B cell (primary cell): ENCODE results near the gene PHKG2. TPM values are rescaled to one million over a fixed set of nuclear protein-coding genes. Genes with fewer than 3 reads are reported as not detected.

Experiments
- ATAC-seq: fragments of 200-7000 bp; cut with Tn5 transposase; one replicate; pipeline ENCODE4 v1.10.0; 2021; ENCODE audit warnings: low read depth, mild to moderate bottlenecking, moderate number of reproducible peaks, moderate library complexity
- CTCF ChIA-PET: fragments of 350-600 bp; sonication (Branson Sonifier 250); formaldehyde crosslinking; loops from one replicate; lab custom pipeline; 2021; ENCODE audit warnings: antibody characterized with exemption, inconsistent platforms; lab: Charles Lee
- POLR2A ChIA-PET: fragments of 350-600 bp; sonication (Branson Sonifier 250); formaldehyde crosslinking; loops from one replicate; lab custom pipeline; 2021; ENCODE audit warnings: antibody characterized with exemption; lab: Charles Lee
- DNase-seq: peaks from one replicate; pipeline ENCODE4 v3.0.0; 2013
- H2AFZ ChIP-seq: 2 replicates; pipeline ENCODE4 v1.6.1; 2012; ENCODE audit warnings: mild to moderate bottlenecking, low read depth, low read length; ENCODE audit not compliant: insufficient read depth, poor library complexity, severe bottlenecking
- H3K27ac ChIP-seq, 2 donors: 1 replicate in 1 of 2; 2 replicates in 1 of 2; pipeline ENCODE4 v1.5.1; 2012 to 2013; ENCODE audit warnings: low read length in 2 of 2, mild to moderate bottlenecking in 2 of 2, moderate library complexity in 1 of 2
- H3K27me3 ChIP-seq, 4 experiments: fragments of 200-600 bp in 1 of 4; sonication (generic) in 1 of 4; replicated peaks in 1 of 4; 1 replicate in 2 of 4; 2 replicates in 2 of 4; pipeline versions ENCODE4 v1.6.1 to v1.7.0; 2013 to 2016; ENCODE audit warnings: low read length in 3 of 4, mild to moderate bottlenecking in 2 of 4, mixed read lengths in 1 of 4, moderate library complexity in 1 of 4; ENCODE audit not compliant: insufficient read depth in 4 of 4, control insufficient read depth in 3 of 4; ENCODE audit errors: control extremely low read depth in 1 of 4
- H3K36me3 ChIP-seq, 2 experiments: replicated peaks in 1 of 2; 1 replicate in 1 of 2; 2 replicates in 1 of 2; pipeline versions ENCODE4 v1.6.1 to v1.7.1; 2013; ENCODE audit warnings: low read length in 1 of 2; ENCODE audit not compliant: insufficient read depth in 2 of 2, control insufficient read depth in 1 of 2; ENCODE audit errors: control extremely low read depth in 1 of 2, extremely low read depth in 1 of 2
- H3K4me1 ChIP-seq, 2 donors: fragments of 200-600 bp in 1 of 2; sonication (generic) in 1 of 2; 1 replicate in 1 of 2; 2 replicates in 1 of 2; pipeline versions ENCODE4 v1.5.1 to v1.6.1; 2013 to 2017; ENCODE audit warnings: low read length in 2 of 2; ENCODE audit not compliant: control insufficient read depth in 2 of 2, insufficient read depth in 2 of 2
- H3K4me2 ChIP-seq: replicated peaks from 2 replicates; pipeline ENCODE3; 2012; ENCODE audit warnings: mild to moderate bottlenecking, low read depth, low read length; ENCODE audit not compliant: poor library complexity, severe bottlenecking
- H3K4me3 ChIP-seq, 5 experiments: fragments of 200-600 bp in 1 of 5; sonication (generic) in 1 of 5; 1 replicate in 3 of 5; 2 replicates in 2 of 5; pipeline versions ENCODE4 v1.5.1 to v1.7.0; 2011 to 2016; ENCODE audit warnings: low read length in 4 of 5, mild to moderate bottlenecking in 4 of 5, low read depth in 2 of 5, control low read depth in 1 of 5, moderate library complexity in 1 of 5; ENCODE audit not compliant: insufficient read depth in 1 of 5; ENCODE audit errors: control extremely low read depth in 1 of 5, extremely low read depth in 1 of 5
- H3K79me2 ChIP-seq: fragments of 200-600 bp; sonication (generic); one replicate; pipeline ENCODE4 v1.6.0; 2016; ENCODE audit warnings: low read length; ENCODE audit not compliant: control insufficient read depth, insufficient read depth
- H3K9ac ChIP-seq: fragments of 200-600 bp; sonication (generic); 2 replicates; pipeline ENCODE4 v1.6.1; 2017; ENCODE audit warnings: mild to moderate bottlenecking, low read length, moderate library complexity
- H3K9me3 ChIP-seq, 3 donors: one replicate each; pipeline versions ENCODE4 v1.6.1 to v1.7.1; 2013; ENCODE audit warnings: low read length in 2 of 3; ENCODE audit not compliant: control insufficient read depth in 2 of 3, insufficient read depth in 1 of 3; ENCODE audit errors: control extremely low read depth in 1 of 3
- H4K20me1 ChIP-seq: 2 replicates; pipeline ENCODE4 v1.6.0; 2012; ENCODE audit warnings: mild to moderate bottlenecking, low read length; ENCODE audit not compliant: insufficient read depth, control insufficient read depth, poor library complexity, severe bottlenecking
- H3K27ac Mint-ChIP-seq: one replicate; pipeline ENCODE4 v1.8.0; 2021; ENCODE audit warnings: mixed read lengths
- H3K27me3 Mint-ChIP-seq: one replicate; pipeline ENCODE4 v1.8.0; 2021; ENCODE audit warnings: mixed read lengths
- H3K4me1 Mint-ChIP-seq: one replicate; pipeline ENCODE4 v1.8.0; 2021; ENCODE audit warnings: mixed read lengths
- H3K4me3 Mint-ChIP-seq: one replicate; pipeline ENCODE4 v1.8.0; 2021; ENCODE audit warnings: mixed read lengths
- H3K9me3 Mint-ChIP-seq: one replicate; pipeline ENCODE4 v1.8.0; 2022; ENCODE audit warnings: mixed read lengths; ENCODE audit not compliant: insufficient read depth
- CTCF ChIP-seq: fragments of 200-600 bp; IDR thresholded peaks from one replicate; pipeline ENCODE4 v1.8.0; 2022; ENCODE audit warnings: antibody characterized with exemption, mild to moderate bottlenecking
- EZH2 ChIP-seq: IDR thresholded peaks from 2 replicates; pipeline ENCODE4 v1.6.1; 2012; ENCODE audit warnings: borderline replicate concordance, low read depth, mild to moderate bottlenecking, moderate library complexity, low read length; ENCODE audit not compliant: insufficient read depth, poor library complexity, severe bottlenecking
- WGBS: methylation state at CpG from one replicate; pipeline ENCODE4 v1.1.5; 2013; ENCODE audit warnings: missing lambda C conversion rate; ENCODE audit not compliant: insufficient coverage; 5-methylcytosine and 5-hydroxymethylcytosine counted together
- intact Hi-C: fragments of 100-400 bp; cut with micrococcal nuclease; formaldehyde crosslinking; loops from one replicate; pipeline ENCODE4 v1.10.0; 2022
- polyA plus RNA-seq: library from polyadenylated mRNA; depleted of rRNA; stranded (reverse); fragments of >200 nt; gene quantifications from 2 replicates; pipeline ENCODE4 v1.2.3, GENCODE V29; 2012
- total RNA-seq, 2 donors: library from RNA; stranded (reverse); fragments of 120-200 nt in 1 of 2; gene quantifications; 1 replicate in 1 of 2; 2 replicates in 1 of 2; pipeline versions ENCODE4 v1.2.3 to v1.2.4, GENCODE V29; 2013 to 2022

The PHKG2 gene
- total and polyA plus RNA-seq, 2 donors (not counting 1 experiment from before 2014, with no cell fraction given), result 55.7 to 80.8 TPM

- TF ChIP-seq EZH2 (no peak), CTCF (no peak)
- H4K20me1 ChIP-seq, result peaks cover 65% of the 10 kb centered on the region
- H3K4me3 ChIP-seq, result no peak overlapping the region
- Mint-ChIP-seq H3K4me1 (peaks cover 49% of the 10 kb centered on the region), H3K27ac (no peak overlapping the region), H3K27me3 (no peaks in the 10 kb centered on the region), H3K9me3 (no peaks in the 10 kb centered on the region), H3K4me3 (no peak overlapping the region)
- 100% methylated on average over 7 of the region's 12 CpGs for WGBS
- no peaks in the 10 kb centered on the region for H3K9me3 ChIP-seq
- H3K9ac ChIP-seq, result no peak overlapping the region
- H2AFZ ChIP-seq, result no peak overlapping the region
- POLR2A ChIA-PET, result no interaction called here
- H3K79me2 ChIP-seq, result peaks cover 33% of the 10 kb centered on the region
- H3K27ac ChIP-seq, result no peak overlapping the region
- no peak overlapping the region for H3K4me2 ChIP-seq
- DNase-seq, result no peak
- peaks cover 0 to 67% of the 10 kb centered on the region in 2 experiments for H3K36me3 ChIP-seq
- peaks cover 16 to 46% of the 10 kb centered on the region in 2 donors for H3K4me1 ChIP-seq
- no peak for ATAC-seq
- H3K27me3 ChIP-seq, result no peaks in the 10 kb centered on the region
- CTCF ChIA-PET, result interaction anchor here (1.1 to 1.4 kb wide), 2 partner anchors 80 to 137 kb away, joined by 3 read pairs; no protein-coding TSS in a partner anchor
- intact Hi-C loops, result loop anchor here (5.0 kb wide), 4 partner anchors 112 to 267 kb away; partner anchors contain the start of genes ORAI3 and STX4
These were observed 16.7 kb downstream of the PHKG2 start for GRCh38 chr16:30764816-30765465.

GRCh38 chr16:30766206-30766932 lies 18.1 kb downstream of the PHKG2 start:
- H3K27me3 ChIP-seq, result no peaks in the 10 kb centered on the region
- H3K9ac ChIP-seq, result no peak overlapping the region
- Mint-ChIP-seq H3K4me1 (peaks cover 40% of the 10 kb centered on the region), H3K4me3 (no peak overlapping the region), H3K27ac (peak overlapping the region; percentile 10), H3K9me3 (no peaks in the 10 kb centered on the region), H3K27me3 (no peaks in the 10 kb centered on the region)
- H4K20me1 ChIP-seq, result peaks cover 65% of the 10 kb centered on the region
- no peak overlapping the region for H3K27ac ChIP-seq
- H2AFZ ChIP-seq, result no peak overlapping the region
- peaks cover 0 to 72% of the 10 kb centered on the region in 2 experiments for H3K36me3 ChIP-seq
- intact Hi-C loops, result no loop called here
- CTCF ChIA-PET, result interaction anchor here (1.1 kb wide), 1 partner anchor 78 kb away, joined by 3 read pairs; no protein-coding TSS in a partner anchor
- no peaks in the 10 kb centered on the region for H3K9me3 ChIP-seq
- H3K4me2 ChIP-seq, result no peak overlapping the region
- DNase-seq, result no peak
- ATAC-seq, result no peak
- TF ChIP-seq CTCF (no peak), EZH2 (no peak)
- peaks cover 30% of the 10 kb centered on the region for H3K79me2 ChIP-seq
- no peak overlapping the region for H3K4me3 ChIP-seq
- POLR2A ChIA-PET, result no interaction called here
- H3K4me1 ChIP-seq, result peaks cover 12 to 34% of the 10 kb centered on the region in 2 donors
- WGBS, result 96% methylated on average over 29 of the region's 29 CpGs
